Prostate gland (tissue), 2 donors: Measurements from ENCODE around the gene SYT12.

Experiments
- POLR2AphosphoS5 ChIP-seq: sonication (generic); formaldehyde crosslinking; IDR thresholded peaks from one replicate; pipeline ENCODE4 v1.6.1; 2017; ENCODE audit warnings: antibody characterized with exemption
- TF ChIP-seq, protein P1 (sequence below), 4 experiments: fragments of 200-600 bp in 2 of 4; fragments of 450-650 bp in 2 of 4; sonication (generic) in 2 of 4; IDR thresholded peaks; 1 replicate in 3 of 4; 2 replicates in 1 of 4; pipeline ENCODE4 v1.5.1; 2016 to 2019; ENCODE audit warnings: antibody characterized with exemption in 4 of 4, mild to moderate bottlenecking in 2 of 4, moderate library complexity in 2 of 4

GRCh38 chr11:67020949-67021348, 2.0 kb upstream of the SYT12 start:
- TF ChIP-seq, protein P1, sequence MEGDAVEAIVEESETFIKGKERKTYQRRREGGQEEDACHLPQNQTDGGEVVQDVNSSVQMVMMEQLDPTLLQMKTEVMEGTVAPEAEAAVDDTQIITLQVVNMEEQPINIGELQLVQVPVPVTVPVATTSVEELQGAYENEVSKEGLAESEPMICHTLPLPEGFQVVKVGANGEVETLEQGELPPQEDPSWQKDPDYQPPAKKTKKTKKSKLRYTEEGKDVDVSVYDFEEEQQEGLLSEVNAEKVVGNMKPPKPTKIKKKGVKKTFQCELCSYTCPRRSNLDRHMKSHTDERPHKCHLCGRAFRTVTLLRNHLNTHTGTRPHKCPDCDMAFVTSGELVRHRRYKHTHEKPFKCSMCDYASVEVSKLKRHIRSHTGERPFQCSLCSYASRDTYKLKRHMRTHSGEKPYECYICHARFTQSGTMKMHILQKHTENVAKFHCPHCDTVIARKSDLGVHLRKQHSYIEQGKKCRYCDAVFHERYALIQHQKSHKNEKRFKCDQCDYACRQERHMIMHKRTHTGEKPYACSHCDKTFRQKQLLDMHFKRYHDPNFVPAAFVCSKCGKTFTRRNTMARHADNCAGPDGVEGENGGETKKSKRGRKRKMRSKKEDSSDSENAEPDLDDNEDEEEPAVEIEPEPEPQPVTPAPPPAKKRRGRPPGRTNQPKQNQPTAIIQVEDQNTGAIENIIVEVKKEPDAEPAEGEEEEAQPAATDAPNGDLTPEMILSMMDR (IDR thresholded peaks at IDR 0.05): no peak
- no peak for TF ChIP-seq POLR2AphosphoS5
